CD4-positive, alpha-beta T cell treated with Interleukin-6 at 100 ng/mL for 8 hours (primary cell): ENCODE data around the gene EIF6.
"Not testable (repeated sequence)": the region's sequence is repeated elsewhere in the genome, so short reads cannot be mapped to it uniquely, and the experiment has no call there.

ENCODE experiments used
- DNase-seq: peaks from one replicate; pipeline ENCODE4 v3.0.0-alpha.2; 2020; ENCODE audit warnings: mixed read lengths, low spot score

EIF6 gene

DNA sequence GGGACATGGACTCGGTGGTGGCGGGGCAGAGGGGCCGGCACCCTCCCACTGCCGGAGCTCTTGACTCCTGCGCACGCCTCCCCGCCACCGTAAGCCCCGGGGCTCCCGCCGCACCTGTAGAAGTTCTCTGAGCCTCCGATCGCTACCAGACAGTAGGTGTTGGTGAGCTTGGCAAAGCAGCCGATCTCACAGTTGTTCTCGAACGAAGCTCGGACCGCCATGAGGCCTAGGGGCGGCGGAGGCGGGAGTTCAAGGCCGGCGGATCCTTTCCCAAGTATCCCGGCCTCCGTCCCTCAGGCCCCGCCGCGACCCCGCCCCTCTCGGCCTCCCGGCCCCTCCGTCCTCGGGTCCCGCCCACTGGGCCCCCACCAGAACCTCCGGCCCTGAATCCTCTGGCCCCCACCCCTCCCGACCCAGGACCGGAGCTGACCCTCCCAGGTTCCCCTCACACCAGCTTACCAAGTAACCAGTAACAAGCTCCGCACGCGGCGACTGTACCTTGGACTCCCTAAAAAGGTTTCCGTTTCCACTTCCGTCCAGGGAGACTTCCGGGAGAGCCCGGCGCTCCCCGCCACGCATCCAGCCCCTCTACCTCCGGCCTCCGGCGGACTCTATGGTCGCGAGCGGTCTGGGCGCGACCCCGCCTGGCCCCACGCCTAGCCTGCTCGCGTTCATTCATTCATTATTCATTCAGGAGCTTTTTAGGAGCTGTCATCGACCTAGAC lies at the start of gene EIF6:
TSS of gene EIF6 (minus strand) at position 506 of the 725 bp plus-strand sequence. CDS start at position 221, 285 bp downstream.
- DNase-seq: peak; percentile 69

DNA sequence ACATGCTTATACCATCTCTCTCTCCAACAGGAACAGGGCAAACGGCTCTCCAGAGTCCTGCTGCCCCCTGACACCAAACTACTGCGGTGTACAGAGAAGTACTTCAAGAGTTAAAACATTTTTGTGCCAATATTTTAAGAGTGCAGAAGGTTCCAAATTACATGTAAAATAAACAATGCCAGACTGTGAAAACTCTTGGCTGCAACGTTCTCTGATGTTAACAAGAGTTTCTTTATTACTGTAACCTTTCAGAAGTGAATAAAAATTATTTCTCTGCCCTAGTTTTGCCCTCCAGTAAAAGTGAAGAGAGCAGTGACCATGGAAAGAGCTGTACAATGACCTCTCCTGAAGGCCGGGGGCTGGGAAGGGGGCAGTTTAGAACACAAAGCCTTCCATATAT lies 49.0 kb upstream of the EIF6 start:
- DNase-seq: no peak

DNA sequence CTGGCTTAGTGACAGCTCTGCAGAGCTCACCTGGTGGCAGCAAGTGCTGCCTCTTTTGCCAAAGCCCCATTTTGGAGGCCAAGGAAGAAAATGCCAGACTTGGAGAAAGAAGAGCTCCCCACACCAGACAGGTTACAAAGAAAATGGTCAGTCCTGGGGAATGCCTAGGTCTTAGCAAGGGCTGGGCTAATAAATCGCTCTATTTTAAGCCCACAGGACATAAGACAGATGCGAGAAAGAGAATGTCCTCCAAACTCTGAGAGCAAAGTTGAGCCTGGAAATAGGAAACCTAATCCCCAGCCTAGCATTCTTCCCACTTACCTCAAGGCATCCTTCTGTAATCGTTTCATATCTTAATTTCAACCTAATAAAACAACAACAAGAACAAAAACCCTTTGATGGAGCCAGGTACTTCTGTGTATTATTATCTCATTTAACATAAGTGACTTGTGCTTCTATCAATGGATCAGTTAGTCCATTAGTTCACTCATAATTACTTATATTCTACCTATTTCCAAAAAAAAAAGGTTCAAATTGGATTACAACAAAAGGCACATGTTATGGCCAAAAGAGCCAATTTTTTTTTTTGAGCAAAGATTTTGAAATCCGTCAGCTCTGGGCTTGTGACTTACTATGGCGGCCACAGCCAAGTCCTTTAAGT lies 48.1 kb upstream of the EIF6 start:
- no peak for DNase-seq

DNA sequence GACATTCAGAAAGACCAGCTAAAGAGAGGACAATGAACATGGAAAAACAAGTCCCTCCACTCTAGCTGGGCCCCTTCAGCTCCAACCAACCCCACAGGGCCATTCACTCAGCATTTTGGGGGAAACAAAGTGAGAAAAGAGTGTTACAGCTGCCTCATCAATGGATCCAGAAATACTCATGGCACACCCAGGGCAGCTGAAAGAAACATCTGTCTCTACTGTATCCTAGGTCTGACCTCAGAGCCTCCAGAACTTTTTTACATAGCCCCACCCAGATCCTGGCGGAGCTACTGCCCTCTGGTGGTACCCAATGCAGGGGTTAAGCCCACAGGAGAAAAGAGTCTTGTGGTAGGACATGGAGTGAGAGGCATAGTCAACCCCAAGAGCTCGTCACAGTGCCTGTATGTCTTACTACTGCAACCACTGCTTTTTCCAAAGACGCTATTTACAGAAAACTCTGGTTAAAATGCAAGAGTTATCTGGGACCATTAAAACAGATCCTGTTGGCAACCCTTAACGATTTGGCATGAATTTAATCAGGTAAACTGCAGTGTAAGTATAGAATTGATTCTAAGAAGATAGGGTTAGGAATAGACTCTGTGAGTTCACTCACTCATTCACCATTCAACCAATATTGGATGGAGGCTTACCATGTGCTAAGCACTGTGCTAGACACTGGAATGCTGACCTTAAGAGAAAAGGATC lies 45.0 kb upstream of the EIF6 start:
- no peak for DNase-seq

DNA sequence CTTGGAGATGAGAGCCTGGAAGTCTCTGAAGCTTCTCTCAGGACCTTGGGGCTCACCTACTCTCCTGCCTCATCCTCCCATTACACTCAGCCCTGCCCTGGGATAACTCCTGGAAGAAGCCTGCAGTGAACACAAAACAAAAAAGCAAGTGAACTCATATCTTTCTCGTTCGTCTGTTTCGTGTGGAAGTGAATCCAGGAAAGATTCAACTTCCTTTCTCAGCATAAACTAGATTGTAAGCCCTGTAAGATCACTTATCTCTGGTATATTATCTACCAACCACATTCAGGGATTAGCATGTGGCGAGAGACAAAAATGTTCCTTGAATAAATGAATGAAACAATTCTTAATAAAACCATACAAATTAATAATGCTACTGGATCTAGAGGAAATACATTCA lies 44.1 kb upstream of the EIF6 start:
- no peak for DNase-seq

DNA sequence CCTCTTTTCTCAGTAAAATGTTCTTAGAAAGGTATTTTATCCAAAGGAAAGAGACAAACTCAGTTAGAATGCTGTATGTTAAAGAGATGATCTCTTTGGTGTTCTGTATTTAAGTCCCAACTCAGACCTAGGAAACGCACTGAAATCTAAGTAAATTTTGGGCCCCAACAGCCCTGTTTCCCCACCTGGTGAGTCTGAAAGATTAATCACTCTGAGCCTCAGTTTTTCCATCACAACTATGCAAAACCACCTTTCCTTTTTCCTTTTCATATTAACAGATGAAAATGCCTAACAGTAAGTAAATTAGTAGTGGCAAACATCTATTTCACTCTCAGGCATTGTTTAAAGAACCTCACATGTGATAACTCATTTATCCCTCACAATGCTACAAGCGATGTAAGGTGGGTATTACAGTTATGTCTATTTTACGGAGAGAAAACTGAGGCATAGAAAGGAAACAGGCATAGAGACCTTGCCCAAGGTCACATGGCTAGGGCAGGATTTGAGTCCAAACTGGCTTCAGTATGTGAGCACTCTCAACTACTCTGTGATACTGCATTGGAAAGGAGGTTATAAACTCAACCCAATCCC lies 43.6 kb upstream of the EIF6 start:
- no peak for DNase-seq

DNA sequence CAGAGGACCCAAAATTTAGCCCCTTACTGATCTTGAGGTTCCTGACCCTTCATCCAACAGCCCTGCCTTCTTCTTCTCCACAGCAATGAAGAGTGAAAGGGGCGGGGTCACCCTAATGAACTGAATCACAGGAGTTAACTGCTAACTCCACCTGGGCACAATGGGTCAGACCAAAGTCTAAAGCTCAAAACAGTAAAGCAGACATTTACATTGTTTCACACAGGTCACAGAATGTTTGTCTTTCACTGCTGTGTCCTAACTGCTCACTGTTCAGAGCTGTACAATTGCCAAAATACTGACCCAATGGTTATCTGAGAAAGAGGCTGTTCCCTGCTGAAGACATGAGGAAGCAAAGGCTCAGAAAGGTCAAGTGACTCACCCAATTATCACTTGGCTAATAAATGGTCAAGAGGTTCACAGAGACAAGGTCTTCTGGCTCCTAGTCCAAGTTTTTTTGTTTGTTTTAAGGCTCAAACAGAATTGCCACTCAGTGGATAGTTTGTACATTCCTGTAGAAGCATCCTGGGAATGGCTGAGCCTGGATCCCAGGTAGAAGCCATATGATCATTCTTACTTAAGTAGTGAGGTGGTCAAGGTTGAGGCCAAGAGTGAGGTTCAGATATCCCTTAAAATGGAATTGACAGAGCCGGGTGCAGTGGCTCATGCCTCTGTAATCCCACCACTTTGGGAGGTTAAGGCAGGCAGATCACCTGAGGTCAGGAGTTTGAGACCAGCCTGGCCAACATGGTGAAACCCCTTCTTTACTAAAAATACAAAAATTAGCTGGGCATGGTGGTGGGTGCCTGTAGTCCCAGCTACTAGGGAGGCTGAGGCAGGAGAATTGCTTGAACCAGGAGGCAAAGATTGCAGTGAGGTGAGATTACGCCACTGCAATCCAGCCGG lies 42.8 kb upstream of the EIF6 start:
- no peak for DNase-seq

DNA sequence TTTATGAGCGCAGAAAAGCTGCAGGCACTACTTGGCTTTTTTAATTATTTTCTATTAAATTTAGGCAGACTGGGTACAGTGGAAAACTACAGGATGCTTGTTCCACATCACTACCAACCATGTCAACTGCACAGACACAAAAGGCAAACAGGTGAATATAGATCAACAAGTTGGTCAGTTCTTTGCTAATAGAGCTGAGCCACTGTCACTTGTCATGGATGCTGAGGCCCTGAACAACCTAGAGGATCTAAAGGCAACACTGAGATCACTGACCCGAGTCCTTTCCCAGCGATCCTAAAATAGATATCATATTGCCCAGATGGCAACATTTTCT lies 42.1 kb upstream of the EIF6 start:
- no peak for DNase-seq

DNA sequence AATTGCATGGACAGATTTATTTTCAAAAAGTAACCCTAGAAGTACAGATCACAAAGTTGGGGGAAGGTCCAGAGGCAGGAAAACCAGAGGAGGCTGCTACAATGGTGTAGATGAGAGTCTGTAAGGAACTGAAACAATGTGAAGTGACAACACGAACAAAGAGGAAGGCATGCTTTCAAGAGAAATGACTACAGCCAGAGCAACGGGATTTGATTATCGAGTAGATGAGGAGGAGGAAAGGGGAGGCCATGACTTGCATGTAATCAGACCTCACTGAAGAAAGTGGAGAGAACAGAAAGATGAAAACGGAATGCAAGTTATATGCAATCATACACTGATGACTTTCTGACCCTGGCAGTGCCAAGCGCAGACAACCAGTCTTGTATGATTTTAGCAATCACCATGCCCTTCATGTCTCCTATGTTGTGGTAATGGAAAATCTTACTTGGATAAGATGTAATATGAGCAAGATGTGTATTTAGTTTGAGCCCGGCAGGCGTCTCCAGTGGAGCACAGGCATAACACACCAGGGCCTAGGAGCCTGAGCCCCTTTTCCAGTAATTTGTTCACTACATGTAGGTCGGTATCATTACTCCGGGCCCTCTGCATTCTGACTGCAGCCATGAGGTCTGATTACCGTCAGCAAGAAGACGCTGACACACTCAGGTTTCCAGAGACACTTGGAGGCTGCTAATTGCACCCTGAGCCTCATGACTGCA lies 41.6 kb upstream of the EIF6 start:
- DNase-seq: no peak

DNA sequence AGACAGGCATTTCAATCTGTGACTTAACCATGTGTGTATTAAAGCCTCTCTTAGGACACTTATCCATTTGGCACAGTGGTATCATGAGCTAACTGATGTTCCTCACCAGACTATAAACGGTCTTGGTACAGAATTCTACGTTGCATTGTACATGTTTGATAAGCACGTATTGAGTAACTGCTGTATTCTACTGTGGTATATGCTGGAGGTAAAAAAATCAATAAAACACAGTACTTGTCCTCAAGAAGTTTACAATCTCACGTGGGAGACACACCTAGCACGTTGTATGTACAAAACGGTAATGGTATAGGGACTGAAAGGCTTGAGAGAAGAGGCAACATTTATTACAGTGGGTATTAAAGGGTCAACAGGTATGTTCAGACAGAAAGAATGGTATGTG lies 40.8 kb upstream of the EIF6 start:
- no peak for DNase-seq

DNA sequence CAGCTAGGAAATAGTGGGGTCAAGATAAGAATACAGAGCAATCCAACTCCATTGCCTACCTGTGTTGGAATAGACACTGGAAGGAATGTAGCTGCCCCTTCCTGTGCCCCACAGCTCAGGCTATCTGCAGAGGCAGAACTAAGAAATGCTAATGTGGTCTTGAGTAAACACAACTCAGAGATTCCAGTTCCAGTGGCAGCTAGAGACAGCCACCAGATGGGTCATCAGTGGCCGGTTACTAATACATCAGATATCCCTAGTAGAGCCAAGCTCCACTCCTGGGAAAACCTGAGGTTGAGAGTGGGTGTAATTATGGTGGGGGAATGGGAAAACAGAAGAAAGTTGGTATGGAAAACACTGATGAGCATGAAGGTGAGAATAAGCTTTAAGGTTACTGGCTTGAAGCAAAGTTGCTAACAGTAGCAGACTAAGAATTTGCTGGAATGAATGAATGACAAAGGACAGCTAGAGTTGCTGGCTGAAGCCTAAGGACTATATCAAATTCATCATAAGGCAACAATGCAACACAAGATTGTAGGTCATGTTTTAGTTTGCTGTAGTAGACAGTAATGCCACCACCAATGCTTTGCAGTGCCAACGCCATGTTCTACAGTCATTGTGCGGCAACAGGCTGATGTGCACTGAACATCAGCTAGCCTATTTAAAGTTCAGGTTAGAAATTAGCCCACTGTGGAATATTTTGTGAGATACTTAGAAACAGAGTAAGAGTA lies 36.0 kb upstream of the EIF6 start:
- no peak for DNase-seq

DNA sequence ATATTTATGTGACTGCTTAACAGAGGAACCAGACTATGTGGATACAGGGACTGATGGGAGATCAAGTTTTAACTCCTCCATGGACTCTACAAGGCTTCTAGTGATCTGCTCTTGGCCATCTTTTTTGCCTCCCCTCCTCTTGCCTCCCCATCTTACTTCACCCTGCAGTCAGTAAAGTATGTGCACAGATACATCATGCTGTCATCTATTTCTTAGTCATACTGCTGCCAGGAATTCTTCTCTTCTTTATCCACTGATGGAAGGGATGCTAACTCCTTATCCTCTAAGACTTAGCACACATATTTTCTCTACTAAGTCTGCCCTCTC lies 35.3 kb upstream of the EIF6 start:
- DNase-seq: no peak

DNA sequence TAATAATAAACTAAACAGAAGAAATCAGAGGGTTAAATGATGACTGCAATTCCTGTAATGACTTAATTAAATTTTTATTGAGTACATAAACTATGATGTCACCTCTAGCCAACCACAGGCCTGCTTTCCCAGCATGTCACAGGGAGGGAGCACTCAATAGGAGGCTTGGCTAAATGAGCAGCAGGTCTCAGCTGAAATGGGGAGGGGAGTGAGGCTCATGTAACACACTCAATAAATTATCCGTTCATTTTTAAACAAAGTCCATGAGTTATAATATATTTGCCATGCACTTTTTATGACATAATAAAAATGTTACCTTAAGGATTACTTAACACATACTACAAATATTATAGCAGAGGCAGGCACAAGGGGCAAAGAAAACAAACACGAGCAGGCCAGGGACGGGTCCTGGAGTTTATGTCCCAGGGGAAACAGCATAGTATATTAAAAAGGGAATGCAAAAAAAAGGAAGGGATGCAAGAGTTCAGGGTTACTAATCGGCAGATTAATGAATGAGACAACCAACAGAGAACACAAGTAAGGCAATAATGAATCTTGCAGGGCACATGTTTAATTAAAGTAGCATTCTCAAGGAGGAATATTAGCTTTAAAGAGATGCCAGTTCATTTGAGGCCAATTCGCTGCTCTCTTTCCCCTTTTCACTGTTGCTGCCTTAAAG lies 34.8 kb upstream of the EIF6 start:
- DNase-seq: no peak

DNA sequence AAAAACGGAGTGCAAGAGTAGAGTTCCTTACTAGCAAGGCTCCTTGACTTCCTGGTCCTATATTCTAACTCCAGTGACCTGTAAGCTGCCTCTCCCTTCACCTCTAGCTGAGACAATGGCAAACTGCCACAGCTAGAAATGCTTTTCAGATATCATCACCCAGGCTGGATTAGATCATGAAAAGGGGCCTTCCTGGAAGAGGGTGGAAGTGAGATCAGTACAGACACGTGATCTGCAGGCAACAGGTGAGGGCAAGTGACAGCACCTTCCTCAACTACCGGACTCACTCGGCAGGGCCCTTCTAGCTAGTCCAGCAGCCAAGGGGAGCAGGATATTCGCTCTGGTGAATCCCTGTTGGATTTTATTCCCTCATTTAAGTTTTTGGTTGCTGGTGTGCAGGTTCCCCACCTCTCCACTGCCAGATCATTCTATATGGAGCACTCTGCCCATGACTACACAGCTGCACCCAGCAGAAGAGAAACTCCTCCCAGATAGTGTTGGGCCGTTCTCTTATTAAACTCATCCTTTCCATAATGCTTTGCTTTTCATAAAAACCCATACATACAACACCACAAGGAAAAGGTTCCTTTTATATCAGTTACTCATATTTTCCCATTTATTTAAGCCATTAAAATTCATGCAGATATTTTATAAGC lies 34.1 kb upstream of the EIF6 start:
- no peak for DNase-seq

DNA sequence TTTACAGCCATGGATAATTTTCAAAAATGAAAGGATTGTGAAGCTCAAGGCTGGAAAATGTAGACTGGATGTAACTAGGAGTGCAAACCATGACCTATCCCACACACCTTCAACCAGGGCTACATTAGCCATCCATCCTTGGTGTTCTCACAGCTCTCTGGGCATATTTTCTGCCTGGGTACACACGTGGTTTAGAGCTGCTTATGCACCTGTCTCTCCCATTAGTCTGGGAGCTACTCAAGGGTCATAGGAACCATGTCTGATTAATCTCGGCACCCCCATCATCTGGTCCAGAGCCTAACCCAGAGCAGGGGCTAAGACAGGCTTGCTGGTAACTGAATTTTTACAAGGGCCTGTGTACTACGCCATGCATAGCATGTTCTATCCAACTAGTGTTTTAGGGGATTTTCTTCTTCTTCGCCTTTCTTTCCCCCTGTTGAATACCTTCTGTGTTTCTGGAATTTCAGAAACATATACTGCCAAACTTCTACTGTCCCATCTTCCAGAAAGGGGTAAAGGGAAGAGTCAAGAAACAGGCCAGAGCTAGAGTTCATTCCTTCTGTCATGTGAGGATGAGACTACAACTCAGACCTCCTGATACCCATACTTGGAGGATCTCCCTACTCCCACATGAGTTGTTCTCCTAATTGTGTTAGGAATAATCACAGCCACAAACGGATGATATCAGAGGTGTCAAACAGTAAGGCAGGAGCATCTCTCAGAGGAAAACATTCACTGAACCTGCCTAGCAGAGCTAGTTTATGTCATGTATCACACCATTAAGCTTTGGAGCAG lies 33.0 kb upstream of the EIF6 start:
- DNase-seq: no peak

DNA sequence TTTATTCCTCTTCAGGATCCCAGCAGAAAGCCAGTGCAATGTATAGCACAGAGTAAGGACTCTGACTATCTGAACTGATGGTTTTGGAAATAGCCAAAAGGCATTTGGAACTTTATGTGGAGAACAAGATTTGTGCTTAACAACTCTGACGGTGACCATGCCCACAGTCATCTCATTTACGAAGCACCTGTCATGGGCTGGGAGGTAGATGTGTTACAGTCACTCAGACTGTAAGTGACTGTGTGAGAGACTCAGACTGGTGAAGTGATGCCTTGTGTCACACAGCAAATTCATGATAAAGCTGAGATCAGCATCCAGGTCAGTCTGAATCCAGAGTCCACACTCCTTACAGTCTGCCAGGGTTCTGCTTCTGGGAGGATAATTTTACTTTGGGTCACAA lies 31.5 kb upstream of the EIF6 start:
- no peak for DNase-seq

DNA sequence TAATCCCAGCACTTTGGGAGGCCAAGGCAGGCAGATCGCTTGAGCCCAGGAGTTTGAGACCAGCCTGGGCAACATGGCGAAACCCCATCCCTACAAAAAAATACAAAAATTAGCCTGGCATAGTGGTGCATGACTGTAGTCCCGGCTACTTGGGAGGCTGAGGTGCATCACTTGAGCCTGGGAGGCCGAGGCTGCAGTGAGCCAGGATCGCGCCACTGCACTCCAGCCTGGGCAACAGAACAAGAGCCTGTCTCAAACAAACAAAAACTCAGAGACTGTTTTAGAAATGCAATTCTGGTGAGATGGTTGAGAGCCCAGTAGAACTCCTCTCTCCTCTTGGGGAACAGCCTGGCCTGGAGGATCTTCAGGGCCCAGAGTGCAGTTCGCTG lies 31.1 kb upstream of the EIF6 start:
- not testable (repeated sequence) for DNase-seq

DNA sequence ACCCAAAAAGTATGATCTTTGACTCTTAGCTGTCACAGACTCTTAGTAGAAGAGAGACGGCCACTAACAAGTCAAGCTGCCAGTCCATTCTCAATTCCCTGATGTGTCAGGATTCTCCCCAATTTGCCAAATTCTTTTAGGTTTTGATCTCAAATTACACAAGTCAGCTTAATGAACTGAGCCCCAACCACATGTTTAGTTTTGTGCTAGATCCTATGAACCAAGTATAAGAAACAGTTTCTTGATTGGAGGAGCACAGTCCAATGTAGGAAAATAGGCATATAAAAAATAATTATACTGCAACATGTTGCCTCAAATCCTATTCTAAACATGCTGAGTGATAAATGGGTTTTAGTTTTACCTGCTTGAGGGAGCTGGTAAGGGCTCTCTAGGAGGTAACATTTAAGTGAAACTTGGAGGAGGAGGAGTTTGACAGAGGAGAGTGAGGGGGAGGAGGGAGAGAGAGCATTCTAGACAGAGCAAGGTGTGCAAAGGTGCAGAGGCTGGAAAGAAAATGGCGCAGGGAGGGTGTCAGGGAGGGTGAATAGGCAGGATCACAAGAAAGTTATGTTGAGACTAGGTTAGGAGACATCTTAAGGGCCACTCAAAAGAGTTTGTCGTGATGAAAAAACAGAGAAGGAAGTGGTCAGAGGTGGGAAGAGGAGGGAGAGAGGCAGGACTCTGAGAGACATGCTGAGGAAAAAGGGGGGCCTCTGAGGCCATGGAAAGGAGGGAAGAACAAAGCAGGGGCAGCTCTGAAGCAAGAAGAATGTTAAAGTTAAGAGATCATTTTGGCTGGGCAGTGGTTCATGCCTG lies 30.5 kb upstream of the EIF6 start:
- DNase-seq: no peak
